GM23338 (cell line): ENCODE results near the gene DNASE1.

ENCODE experiments used
- CTCF ChIP-seq, 2 experiments: fragments of 200-600 bp in 1 of 2; sonication (generic) in 1 of 2; conservative IDR thresholded peaks; 2 replicates each; pipeline versions ENCODE4 v1.5.1 to v1.6.1; 2016 to 2017; ENCODE audit warnings: antibody characterized with exemption in 2 of 2, low read depth in 2 of 2, mild to moderate bottlenecking in 2 of 2, moderate library complexity in 1 of 2
- REST ChIP-seq: IDR thresholded peaks from one replicate; pipeline ENCODE4 v1.6.1; 2018; ENCODE audit warnings: antibody characterized with exemption; ENCODE audit not compliant: unreplicated experiment

- no peak for TF ChIP-seq CTCF (conservative IDR thresholded peaks at IDR 0.05; ENCODE audit: low read depth in 2 of 2)
- TF ChIP-seq REST: no peak
Observed at GRCh38 chr16:3675601-3676130, 21.2 kb downstream of the DNASE1 start.
